Measurements from ENCODE around the gene STUB1. TPM values are rescaled to one million over a fixed set of nuclear protein-coding genes. Genes with fewer than 3 reads are reported as not detected.

Gene STUB1
- total and polyA plus RNA-seq, 12 donors, result 92.7 to 165 (median 116) TPM

- Histone ChIP-seq H3K4me1 (peaks cover 0 to 22% (median 18%) of the 10 kb centered on the region in 9 donors), H3K36me3 (peaks cover 0 to 16% (median 0%) of the 10 kb centered on the region in 9 donors), H3K4me3 (no peak overlapping the region), H3K27ac (no peak overlapping the region), H3K27me3 (no peaks in the 10 kb centered on the region), H3K9me3 (no peaks in the 10 kb centered on the region)
- 95 to 97% methylated on average over 21 of the region's 21 CpGs for WGBS, 2 donors
- intact Hi-C loops (cut with DNase I), result loop anchor here in 7 of 10 donors (5.0 to 10.0 kb wide), 4 partner anchors 75 to 85 kb away; no protein-coding TSS in a partner anchor
- ATAC-seq, result no peak
- no peak for DNase-seq
- no peak for TF ChIP-seq CTCF (IDR thresholded peaks at IDR 0.05)
These were observed 17.6 kb upstream of the STUB1 start for GRCh38 chr16:662597-662996.

- Histone ChIP-seq H3K36me3 (peaks cover 0 to 27% (median 17%) of the 10 kb centered on the region in 9 donors), H3K27me3 (no peaks in the 10 kb centered on the region), H3K27ac (no peak overlapping the region), H3K4me3 (no peak overlapping the region), H3K4me1 (peaks cover 6 to 24% (median 17%) of the 10 kb centered on the region in 9 donors), H3K9me3 (no peaks in the 10 kb centered on the region)
- WGBS, 2 donors, result 91 to 93% methylated on average over 13 of the region's 13 CpGs
- no peak for ATAC-seq
- DNase-seq, result no peak
- intact Hi-C loops (cut with DNase I), result loop anchor here in 2 of 10 donors (10.0 kb wide), 1 partner anchor 82 kb away; no protein-coding TSS in a partner anchor
- no peak for TF ChIP-seq CTCF (IDR thresholded peaks at IDR 0.05)
These were observed 13.6 kb upstream of the STUB1 start for GRCh38 chr16:666572-666971.

- Histone ChIP-seq H3K27me3 (no peaks in the 10 kb centered on the region), H3K4me1 (peaks cover 6 to 23% (median 17%) of the 10 kb centered on the region in 9 donors), H3K27ac (peak overlapping the region in 9 of 10 donors; percentile 86 to 98 (median 92)), H3K4me3 (peak overlapping the region in 8 of 10 donors; percentile 84 to 100 (median 96)), H3K36me3 (peaks cover 0 to 33% (median 23%) of the 10 kb centered on the region in 9 donors), H3K9me3 (no peaks in the 10 kb centered on the region)
- TF ChIP-seq CTCF (IDR thresholded peaks at IDR 0.05), result no peak
- DNase-seq (no peak), ATAC-seq (peak in 2 of 8 donors; percentile 0 to 2)
- intact Hi-C loops (cut with DNase I), result loop anchor here in 2 of 10 donors (10.0 kb wide), 1 partner anchor 82 kb away; no protein-coding TSS in a partner anchor
- WGBS, 2 donors, result 86 to 88% methylated on average over 22 of the region's 22 CpGs
These were observed 13.0 kb upstream of the STUB1 start for GRCh38 chr16:667113-667779.

GRCh38 chr16:667780-668518 is 12.3 kb upstream of the STUB1 start, which contains the start of gene RHOT2:
TSS of gene RHOT2 (plus strand) at chr16:668132. CDS start at chr16:668200, 68 bp downstream.
- Histone ChIP-seq H3K27ac (peak within 1 kb of the TSS; percentile 81 to 98 (median 91)), H3K27me3 (no peaks in the 10 kb centered on the region), H3K9me3 (no peaks in the 10 kb centered on the region), H3K4me1 (peaks cover 6 to 23% (median 17%) of the 10 kb centered on the region in 9 donors), H3K36me3 (peaks cover 0 to 40% (median 30%) of the 10 kb centered on the region in 9 donors), H3K4me3 (peak within 1 kb of the TSS; percentile 84 to 100 (median 96))
- peak; percentile 81 to 98 (median 93) for TF ChIP-seq CTCF (IDR thresholded peaks at IDR 0.05)
- WGBS, 2 donors, result 1% methylated on average over 61 to 78 of the region's 78 CpGs
- intact Hi-C loops (cut with DNase I), result loop anchor here in 2 of 10 donors (10.0 kb wide), 1 partner anchor 83 kb away; no protein-coding TSS in a partner anchor
- DNase-seq, result peak; percentile 93 to 94
- ATAC-seq, result peak; percentile 87 to 95 (median 92)
